GM12873 (cell line): ENCODE results near the gene SIRPA.

Experiments used
- CTCF ChIP-seq: IDR thresholded peaks from 2 replicates; pipeline ENCODE4 v1.5.1; 2012; ENCODE audit warnings: low read depth, mild to moderate bottlenecking, moderate library complexity, low read length, control low read depth; ENCODE audit not compliant: insufficient read depth; ENCODE audit errors: missing control alignments

The SIRPA gene

GRCh38 chr20:1888796-1889463, 6.3 kb upstream of the SIRPA start:
- TF ChIP-seq CTCF = no peak

- no peak for TF ChIP-seq CTCF
These were observed 4.5 kb upstream of the SIRPA start for GRCh38 chr20:1890469-1891262.

GRCh38 chr20:1891263-1892118, 3.7 kb upstream of the SIRPA start:
- no peak for TF ChIP-seq CTCF

GRCh38 chr20:1892119-1892385, 3.2 kb upstream of the SIRPA start:
- no peak for TF ChIP-seq CTCF

- TF ChIP-seq CTCF = no peak
These were observed 1.3 kb upstream of the SIRPA start for GRCh38 chr20:1893721-1894470.

GRCh38 chr20:1894471-1894950, 696 bp upstream of the SIRPA start:
- TF ChIP-seq CTCF = no peak
